ENCODE results near the gene LAMA2. TPM values are rescaled to one million over a fixed set of nuclear protein-coding genes. Genes with fewer than 3 reads are reported as not detected.

LAMA2 gene
- polyA plus RNA-seq, 1 donor from 2014 or later = 2.5 TPM

DNA sequence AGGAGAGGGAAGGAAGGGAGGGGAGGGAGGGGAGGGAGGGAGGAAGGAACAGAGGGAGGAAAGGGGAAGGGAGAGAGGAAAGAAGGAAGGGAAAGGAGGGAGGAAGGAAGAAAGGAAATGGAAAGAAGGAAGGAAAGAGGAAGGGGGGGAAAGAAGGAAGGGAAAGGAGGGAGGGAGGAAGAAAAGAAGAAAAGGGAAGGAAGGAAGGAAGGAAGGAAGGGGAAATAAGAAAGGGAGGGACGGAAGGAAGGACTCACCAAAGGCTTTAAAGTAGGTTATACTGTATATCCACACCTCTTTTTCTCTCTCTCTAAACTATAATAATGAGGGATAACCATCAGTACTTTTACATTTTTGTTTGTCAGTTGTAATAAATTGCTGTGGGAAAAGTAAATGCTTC lies 502.2 kb downstream of the LAMA2 start:
- Histone ChIP-seq H3K9ac (ENCODE audit: low read length) (no peak overlapping the region), H3K4me3 (ENCODE audit: low read length) (no peak overlapping the region), H3F3A (ENCODE audit: insufficient read depth, low read length, poor library complexity, severe bottlenecking) (no peaks in the 10 kb centered on the region), H3K9me3 (ENCODE audit: low read length) (no peaks in the 10 kb centered on the region), H3K4me2 (ENCODE audit: low read length) (no peak overlapping the region), H3K9me2 (ENCODE audit: insufficient read depth, low read length) (no peaks in the 10 kb centered on the region), H3K27ac (ENCODE audit: low read length) (no peak overlapping the region), H3K36me3 (ENCODE audit: insufficient read depth, low read length) (no peaks in the 10 kb centered on the region), H4K20me1 (ENCODE audit: insufficient read depth) (no peaks in the 10 kb centered on the region), H3K79me2 (replicated peaks; ENCODE audit: insufficient read depth, low read length) (no peaks in the 10 kb centered on the region), H3K27me3 (ENCODE audit: insufficient read depth, low read depth, low read length) (no peaks in the 10 kb centered on the region), H2AFZ (ENCODE audit: low read depth, low read length) (no peak overlapping the region)
- TF ChIP-seq, protein P1, sequence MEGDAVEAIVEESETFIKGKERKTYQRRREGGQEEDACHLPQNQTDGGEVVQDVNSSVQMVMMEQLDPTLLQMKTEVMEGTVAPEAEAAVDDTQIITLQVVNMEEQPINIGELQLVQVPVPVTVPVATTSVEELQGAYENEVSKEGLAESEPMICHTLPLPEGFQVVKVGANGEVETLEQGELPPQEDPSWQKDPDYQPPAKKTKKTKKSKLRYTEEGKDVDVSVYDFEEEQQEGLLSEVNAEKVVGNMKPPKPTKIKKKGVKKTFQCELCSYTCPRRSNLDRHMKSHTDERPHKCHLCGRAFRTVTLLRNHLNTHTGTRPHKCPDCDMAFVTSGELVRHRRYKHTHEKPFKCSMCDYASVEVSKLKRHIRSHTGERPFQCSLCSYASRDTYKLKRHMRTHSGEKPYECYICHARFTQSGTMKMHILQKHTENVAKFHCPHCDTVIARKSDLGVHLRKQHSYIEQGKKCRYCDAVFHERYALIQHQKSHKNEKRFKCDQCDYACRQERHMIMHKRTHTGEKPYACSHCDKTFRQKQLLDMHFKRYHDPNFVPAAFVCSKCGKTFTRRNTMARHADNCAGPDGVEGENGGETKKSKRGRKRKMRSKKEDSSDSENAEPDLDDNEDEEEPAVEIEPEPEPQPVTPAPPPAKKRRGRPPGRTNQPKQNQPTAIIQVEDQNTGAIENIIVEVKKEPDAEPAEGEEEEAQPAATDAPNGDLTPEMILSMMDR (IDR thresholded peaks at IDR 0.05; ENCODE audit: poor library complexity, severe bottlenecking) = no peak
- TF ChIP-seq POLR2AphosphoS5 (IDR thresholded peaks at IDR 0.05) = no peak
- no peak for TF ChIP-seq MXI1 (conservative IDR thresholded peaks at IDR 0.05; ENCODE audit: poor library complexity, severe bottlenecking)
- no peak for TF ChIP-seq RAD21 (conservative IDR thresholded peaks at IDR 0.05)
- TF ChIP-seq TAF1 (IDR thresholded peaks at IDR 0.05; ENCODE audit: low read depth) = no peak
- no peak for TF ChIP-seq EP300 (conservative IDR thresholded peaks at IDR 0.05; ENCODE audit: poor library complexity, severe bottlenecking)
- TF ChIP-seq EZH2 (IDR thresholded peaks at IDR 0.05; ENCODE audit: borderline replicate concordance, insufficient read depth, low read length, poor library complexity, severe bottlenecking) = no peak
- TF ChIP-seq, protein P2, sequence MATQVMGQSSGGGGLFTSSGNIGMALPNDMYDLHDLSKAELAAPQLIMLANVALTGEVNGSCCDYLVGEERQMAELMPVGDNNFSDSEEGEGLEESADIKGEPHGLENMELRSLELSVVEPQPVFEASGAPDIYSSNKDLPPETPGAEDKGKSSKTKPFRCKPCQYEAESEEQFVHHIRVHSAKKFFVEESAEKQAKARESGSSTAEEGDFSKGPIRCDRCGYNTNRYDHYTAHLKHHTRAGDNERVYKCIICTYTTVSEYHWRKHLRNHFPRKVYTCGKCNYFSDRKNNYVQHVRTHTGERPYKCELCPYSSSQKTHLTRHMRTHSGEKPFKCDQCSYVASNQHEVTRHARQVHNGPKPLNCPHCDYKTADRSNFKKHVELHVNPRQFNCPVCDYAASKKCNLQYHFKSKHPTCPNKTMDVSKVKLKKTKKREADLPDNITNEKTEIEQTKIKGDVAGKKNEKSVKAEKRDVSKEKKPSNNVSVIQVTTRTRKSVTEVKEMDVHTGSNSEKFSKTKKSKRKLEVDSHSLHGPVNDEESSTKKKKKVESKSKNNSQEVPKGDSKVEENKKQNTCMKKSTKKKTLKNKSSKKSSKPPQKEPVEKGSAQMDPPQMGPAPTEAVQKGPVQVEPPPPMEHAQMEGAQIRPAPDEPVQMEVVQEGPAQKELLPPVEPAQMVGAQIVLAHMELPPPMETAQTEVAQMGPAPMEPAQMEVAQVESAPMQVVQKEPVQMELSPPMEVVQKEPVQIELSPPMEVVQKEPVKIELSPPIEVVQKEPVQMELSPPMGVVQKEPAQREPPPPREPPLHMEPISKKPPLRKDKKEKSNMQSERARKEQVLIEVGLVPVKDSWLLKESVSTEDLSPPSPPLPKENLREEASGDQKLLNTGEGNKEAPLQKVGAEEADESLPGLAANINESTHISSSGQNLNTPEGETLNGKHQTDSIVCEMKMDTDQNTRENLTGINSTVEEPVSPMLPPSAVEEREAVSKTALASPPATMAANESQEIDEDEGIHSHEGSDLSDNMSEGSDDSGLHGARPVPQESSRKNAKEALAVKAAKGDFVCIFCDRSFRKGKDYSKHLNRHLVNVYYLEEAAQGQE (IDR thresholded peaks at IDR 0.05; ENCODE audit: borderline replicate concordance) = no peak
- no peak for TF ChIP-seq SMC3 (conservative IDR thresholded peaks at IDR 0.05; ENCODE audit: poor library complexity)

DNA sequence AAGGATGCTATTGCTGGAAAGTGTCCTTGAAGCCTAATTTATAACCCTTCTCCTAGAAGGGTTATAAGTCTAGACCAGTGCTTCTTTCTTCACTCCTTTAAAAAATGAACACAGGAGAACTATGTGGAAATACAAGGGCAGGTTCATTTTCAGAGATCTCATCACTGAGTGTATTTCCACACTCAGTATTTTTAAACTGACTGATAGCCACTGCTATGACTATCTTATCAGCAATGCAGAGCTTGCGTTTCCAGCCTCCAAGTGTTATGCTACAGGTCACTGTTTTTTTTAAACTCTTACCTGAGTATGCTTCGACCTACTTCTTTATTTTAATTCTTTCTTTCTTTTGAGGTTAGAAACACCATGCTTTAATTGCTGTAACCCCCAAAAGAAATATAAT lies 508.0 kb downstream of the LAMA2 start:
- no peak overlapping the region for H3K27ac ChIP-seq (ENCODE audit: low read length)
- H2AFZ ChIP-seq (ENCODE audit: low read depth, low read length) = no peak overlapping the region
- no peak overlapping the region for H3K4me2 ChIP-seq (ENCODE audit: low read length)
- H3K9ac ChIP-seq (ENCODE audit: low read length) = no peak overlapping the region
- no peaks in the 10 kb centered on the region for H3K9me2 ChIP-seq (ENCODE audit: insufficient read depth, low read length)
- no peaks in the 10 kb centered on the region for H3K27me3 ChIP-seq (ENCODE audit: insufficient read depth, low read depth, low read length)
- no peaks in the 10 kb centered on the region for H4K20me1 ChIP-seq (ENCODE audit: insufficient read depth)
- TF ChIP-seq MXI1 (conservative IDR thresholded peaks at IDR 0.05; ENCODE audit: poor library complexity, severe bottlenecking) = no peak
- TF ChIP-seq, protein P2 (IDR thresholded peaks at IDR 0.05; ENCODE audit: borderline replicate concordance) = no peak
- no peak for TF ChIP-seq POLR2AphosphoS5 (IDR thresholded peaks at IDR 0.05)
- no peak for TF ChIP-seq TAF1 (IDR thresholded peaks at IDR 0.05; ENCODE audit: low read depth)
- no peak for TF ChIP-seq RAD21 (conservative IDR thresholded peaks at IDR 0.05)
- no peak for TF ChIP-seq EP300 (conservative IDR thresholded peaks at IDR 0.05; ENCODE audit: poor library complexity, severe bottlenecking)
- TF ChIP-seq EZH2 (IDR thresholded peaks at IDR 0.05; ENCODE audit: borderline replicate concordance, insufficient read depth, low read length, poor library complexity, severe bottlenecking) = no peak
- no peak for TF ChIP-seq SMC3 (conservative IDR thresholded peaks at IDR 0.05; ENCODE audit: poor library complexity)
- no peaks in the 10 kb centered on the region for H3F3A ChIP-seq (ENCODE audit: insufficient read depth, low read length, poor library complexity, severe bottlenecking)
- no peak overlapping the region for H3K4me3 ChIP-seq (ENCODE audit: low read length)
- H3K79me2 ChIP-seq (replicated peaks; ENCODE audit: insufficient read depth, low read length) = no peaks in the 10 kb centered on the region
- H3K36me3 ChIP-seq (ENCODE audit: insufficient read depth, low read length) = no peaks in the 10 kb centered on the region
- no peaks in the 10 kb centered on the region for H3K9me3 ChIP-seq (ENCODE audit: low read length)
